Kidney (tissue), 14 donors: ENCODE data around the gene OR2AJ1. TPM values are rescaled to one million over a fixed set of nuclear protein-coding genes. Genes with fewer than 3 reads are reported as not detected.

ENCODE experiments used
- DNase-seq, 5 donors: peaks; one replicate each; pipeline ENCODE4 v3.0.0-alpha.2; 2013 to 2020
- FAIRE-seq: peaks from 2 replicates; lab custom pipeline; 2012; peaks lifted over from hg19 to GRCh38; lab: Jason Lieb, UNC
- H3K27ac ChIP-seq, 2 donors: one replicate each; pipeline ENCODE4 v1.7.0; 2013; ENCODE audit warnings: low read depth in 2 of 2, low read length in 2 of 2, inconsistent platforms in 1 of 2
- H3K27me3 ChIP-seq: one replicate; pipeline ENCODE4 v1.7.1; 2013; ENCODE audit warnings: low read length, inconsistent platforms; ENCODE audit not compliant: control insufficient read depth, insufficient read depth
- H3K36me3 ChIP-seq, 3 donors: one replicate each; pipeline versions ENCODE4 v1.7.0 to v1.7.1; 2013; ENCODE audit warnings: low read length in 3 of 3, control low read depth in 1 of 3, inconsistent platforms in 1 of 3; ENCODE audit not compliant: insufficient read depth in 3 of 3, control insufficient read depth in 2 of 3
- H3K4me1 ChIP-seq, 3 donors: one replicate each; pipeline versions ENCODE4 v1.7.0 to v1.7.1; 2013; ENCODE audit warnings: low read length in 3 of 3, inconsistent platforms in 1 of 3, low read depth in 1 of 3; ENCODE audit not compliant: control insufficient read depth in 2 of 3, insufficient read depth in 2 of 3
- H3K4me3 ChIP-seq, 3 donors: one replicate each; pipeline versions ENCODE4 v1.7.0 to v1.8.1; 2013; ENCODE audit warnings: low read length in 3 of 3, control low read depth in 1 of 3, inconsistent platforms in 1 of 3
- H3K9ac ChIP-seq, 3 donors: one replicate each; pipeline versions ENCODE4 v1.7.0 to v1.7.1; 2013; ENCODE audit warnings: low read length in 3 of 3, control low read depth in 1 of 3, inconsistent platforms in 1 of 3
- H3K9me3 ChIP-seq, 3 donors: one replicate each; pipeline versions ENCODE4 v1.7.0 to v1.7.1; 2013; ENCODE audit warnings: low read length in 3 of 3, control low read depth in 1 of 3, inconsistent platforms in 1 of 3; ENCODE audit not compliant: control insufficient read depth in 2 of 3, insufficient read depth in 1 of 3
- CTCF ChIP-seq: IDR thresholded peaks from 3 replicates; pipeline ENCODE4 v1.5.1; 2012; ENCODE audit warnings: mild to moderate bottlenecking, moderate library complexity, borderline replicate concordance; ENCODE audit not compliant: insufficient read depth; ENCODE audit errors: extremely low read depth
- intact Hi-C: fragments of 100-400 bp; cut with DNase I; formaldehyde crosslinking; loops from one replicate; pipeline ENCODE4 v1.11.1; 2022
- polyA plus RNA-seq: library from polyadenylated mRNA; stranded (reverse); fragments of 350-450 nt; fragmentation: Illumina TruSeq; extraction: RNeasy Lipid Tissue Mini Kit (QIAGEN cat#74804); gene quantifications from one replicate; pipeline ENCODE4 v1.2.3, GENCODE V29; 2014; ENCODE audit warnings: low read depth, low replicate concordance; ENCODE audit not compliant: insufficient read depth
- total RNA-seq: library from RNA; stranded (reverse); fragmentation: NEBNext Ultra II Directional; extraction: Animal tissue kit (Norgen Biotek cat#: 25700); gene quantifications from one replicate; pipeline ENCODE4 v1.2.1, GENCODE V29; 2021
- donor health status: control.
- donor health status: control.
- donor health status: control.
- donor health status: control.
- donor health status: control.
- donor health status: DM: yes; HTN: yes; CAD: no.
- donor health status: Normal renal cell carcinoma (clear cell type).

OR2AJ1 gene
- total and polyA plus RNA-seq, 2 donors from 2014 or later = not detected

DNA sequence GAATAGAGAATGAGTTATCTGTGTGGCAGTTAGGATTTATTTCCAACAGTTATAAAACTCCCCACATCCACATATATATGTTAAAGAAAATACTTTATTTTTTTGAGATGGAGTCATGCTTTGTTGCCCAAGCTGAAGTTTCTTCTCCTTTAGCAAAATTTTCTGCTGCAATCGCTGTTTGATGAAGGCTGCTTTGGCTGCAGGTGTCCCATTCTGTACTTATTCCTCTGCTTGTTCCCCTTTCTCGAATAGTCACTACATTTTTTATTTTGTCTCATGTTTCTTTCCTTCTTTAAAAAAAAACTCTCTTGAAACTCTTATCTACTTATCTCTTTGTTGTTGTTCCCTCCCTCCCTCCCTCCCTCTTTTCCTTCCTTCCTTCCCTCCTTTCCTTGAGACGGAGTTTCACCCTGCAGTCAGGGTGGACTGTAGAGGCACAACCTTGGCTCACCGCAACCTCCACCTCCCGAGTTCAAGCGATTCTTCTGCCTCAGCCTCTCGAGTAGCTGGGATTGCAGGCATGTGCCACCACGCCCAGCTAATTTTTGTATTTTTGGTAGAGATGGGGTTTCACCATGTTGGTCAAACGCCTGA lies 18.7 kb upstream of the OR2AJ1 start:
- Histone ChIP-seq H3K36me3 (no peaks in the 10 kb centered on the region), H3K27ac (no peak overlapping the region), H3K9me3 (peaks cover 0 to 2% (median 0%) of the 10 kb centered on the region in 3 donors), H3K4me3 (peak overlapping the region in 1 of 3 donors; percentile 21), H3K4me1 (no peaks in the 10 kb centered on the region), H3K9ac (no peak overlapping the region), H3K27me3 (no peaks in the 10 kb centered on the region)
- no peak for TF ChIP-seq CTCF
- intact Hi-C loops = no loop called here
- FAIRE-seq (no peak), DNase-seq (no peak)

DNA sequence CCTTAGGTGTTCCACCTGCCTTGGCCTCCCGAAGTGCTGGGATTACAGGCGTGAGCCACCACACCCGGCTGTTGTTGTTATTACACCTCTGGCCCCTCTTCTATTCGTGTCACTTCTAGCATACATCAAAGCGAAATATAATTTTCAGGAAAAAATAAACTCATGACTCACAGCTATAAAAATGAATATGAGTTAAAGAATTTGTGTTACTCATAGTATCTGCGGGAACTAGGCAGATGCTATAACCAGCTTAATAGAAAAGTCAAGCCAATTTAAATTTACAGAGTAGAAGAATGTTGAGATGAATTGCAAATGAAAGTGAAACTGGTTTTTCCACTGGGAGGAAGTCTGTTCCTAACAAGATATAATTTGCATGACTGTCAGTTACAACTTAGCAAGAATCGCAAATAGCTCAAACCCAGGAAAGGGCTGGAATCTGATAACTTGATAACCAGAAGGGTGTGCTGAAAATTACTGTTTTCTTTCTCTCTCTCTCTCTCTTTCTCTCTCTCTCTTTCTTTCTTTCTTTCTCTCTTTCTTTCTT lies 18.1 kb upstream of the OR2AJ1 start:
- Histone ChIP-seq H3K36me3 (no peaks in the 10 kb centered on the region), H3K9ac (no peak overlapping the region), H3K4me3 (peak overlapping the region in 1 of 3 donors; percentile 21), H3K9me3 (peaks cover 0 to 2% (median 0%) of the 10 kb centered on the region in 3 donors), H3K4me1 (no peaks in the 10 kb centered on the region), H3K27me3 (no peaks in the 10 kb centered on the region), H3K27ac (no peak overlapping the region)
- FAIRE-seq = no peak
- TF ChIP-seq CTCF = no peak
- DNase-seq = peak in 1 of 5 donors; percentile 3
- intact Hi-C loops = no loop called here

DNA sequence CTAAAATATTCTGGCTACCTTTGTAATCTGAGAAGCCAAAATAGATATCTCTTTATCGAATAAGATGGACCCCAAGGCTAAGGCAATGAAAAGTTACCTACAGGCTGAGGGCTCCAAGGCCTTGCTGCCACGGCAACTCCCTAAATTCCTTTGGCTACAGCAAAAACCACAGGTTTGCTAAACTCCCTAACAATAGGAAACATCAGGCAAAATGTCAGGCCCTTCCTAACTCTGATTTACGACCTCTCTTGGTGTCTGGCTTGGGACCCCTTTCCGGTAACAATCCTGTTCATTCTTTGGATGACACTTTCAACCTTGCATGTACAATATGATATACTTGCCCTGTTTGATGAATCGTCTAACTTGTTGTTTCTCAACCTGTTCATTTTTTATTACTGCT lies 15.9 kb upstream of the OR2AJ1 start:
- no peaks in the 10 kb centered on the region for H3K27me3 ChIP-seq

More for the DNA sequence above, 15.9 kb upstream of the OR2AJ1 start:
- H3K4me1 ChIP-seq = no peaks in the 10 kb centered on the region
- no peak for DNase-seq
- no peak overlapping the region for H3K9ac ChIP-seq
- H3K9me3 ChIP-seq = peaks cover 0 to 2% (median 0%) of the 10 kb centered on the region in 3 donors
- no peak overlapping the region for H3K27ac ChIP-seq
- intact Hi-C loops = no loop called here
- FAIRE-seq = no peak
- H3K36me3 ChIP-seq = no peaks in the 10 kb centered on the region
- no peak overlapping the region for H3K4me3 ChIP-seq
- TF ChIP-seq CTCF = no peak
